ENCODE results near the gene RAF1.

GRCh38 chr3:12568747-12569146 lies 95.2 kb downstream of the RAF1 start:
- no peak for TF ChIP-seq POLR2AphosphoS5 (IDR thresholded peaks at IDR 0.05; ENCODE audit: low read depth, low read length)
- no peak for TF ChIP-seq POLR2A (IDR thresholded peaks at IDR 0.05; ENCODE audit: low read depth, low read length)
- no peak for TF ChIP-seq TAF1 (IDR thresholded peaks at IDR 0.05; ENCODE audit: borderline replicate concordance, low read depth, low read length)
